Panc1 (cell line): ENCODE results near the gene UFD1. TPM values are rescaled to one million over a fixed set of nuclear protein-coding genes. Genes with fewer than 3 reads are reported as not detected.

Experiments used
- ATAC-seq: fragments of 200-7000 bp; cut with Tn5 transposase; 2 replicates; pipeline ENCODE4 v1.9.1; 2020; ENCODE audit warnings: mild to moderate bottlenecking, moderate library complexity
- BruUV-seq: library from RNA; stranded (reverse); fragments of 400-500 nt; replicated peaks from 2 replicates; lab custom pipeline; 2021; lab: Mats Ljungman, UMichigan
- CTCF ChIA-PET: fragments of 300-600 bp; sonication (Branson Sonifier 250); formaldehyde crosslinking; loops from one replicate; lab custom pipeline; 2022; ENCODE audit warnings: antibody characterized with exemption; lab: Charles Lee
- POLR2A ChIA-PET: fragments of 300-600 bp; sonication (Branson Sonifier 250); formaldehyde crosslinking; loops from one replicate; lab custom pipeline; 2022; ENCODE audit warnings: antibody characterized with exemption; lab: Charles Lee
- DNase-seq: peaks from one replicate; pipeline ENCODE4 v3.0.0-alpha.2; 2010; ENCODE audit warnings: low read depth, low spot score
- H3K27ac ChIP-seq: 2 replicates; pipeline ENCODE4 v1.5.1; 2011; ENCODE audit warnings: mild to moderate bottlenecking, low read length, inconsistent platforms
- H3K27me3 ChIP-seq: fragments of 200-500 bp; sonication (Bioruptor generic); 2 replicates; pipeline ENCODE4 v1.6.0; 2014; ENCODE audit warnings: low read length, inconsistent platforms; ENCODE audit not compliant: control insufficient read depth, insufficient read depth
- H3K36me3 ChIP-seq: fragments of 200-500 bp; sonication (Bioruptor generic); 2 replicates; pipeline ENCODE4 v1.5.1; 2014; ENCODE audit warnings: inconsistent platforms, mild to moderate bottlenecking, low read length, moderate library complexity; ENCODE audit not compliant: control insufficient read depth, insufficient read depth
- H3K4me1 ChIP-seq: 2 replicates; pipeline ENCODE4 v1.5.1; 2011; ENCODE audit warnings: inconsistent platforms, mild to moderate bottlenecking, low read length, moderate library complexity; ENCODE audit not compliant: control insufficient read depth, insufficient read depth
- H3K4me3 ChIP-seq, 2 experiments: 2 replicates each; pipeline ENCODE4 v1.5.1; 2011 to 2012; ENCODE audit warnings: low read depth in 2 of 2, low read length in 2 of 2, mild to moderate bottlenecking in 2 of 2, inconsistent platforms in 1 of 2, moderate library complexity in 1 of 2
- H3K9me3 ChIP-seq: fragments of 200-500 bp; sonication (Bioruptor generic); 2 replicates; pipeline ENCODE4 v1.5.1; 2014; ENCODE audit warnings: low read depth, mild to moderate bottlenecking, inconsistent platforms, low read length, moderate library complexity; ENCODE audit not compliant: control insufficient read depth, insufficient read depth
- POLR2AphosphoS5 ChIP-seq: IDR thresholded peaks from 2 replicates; pipeline ENCODE4 v1.6.1; 2012; ENCODE audit warnings: mild to moderate bottlenecking, low read depth, low read length, moderate library complexity
- SIN3A ChIP-seq: IDR thresholded peaks from 2 replicates; pipeline ENCODE4 v1.6.1; 2012; ENCODE audit warnings: low read depth, mild to moderate bottlenecking, low read length, moderate library complexity, borderline replicate concordance; ENCODE audit not compliant: insufficient read depth
- TCF7L2 ChIP-seq: IDR thresholded peaks from 2 replicates; pipeline ENCODE4 v1.6.1; 2011; ENCODE audit warnings: mild to moderate bottlenecking, low read depth, low read length, inconsistent platforms
- in situ Hi-C: cut with HindIII; loops from 2 replicates; pipeline ENCODE4 v1.10.0; 2016; ENCODE audit warnings: low sequenced_read_pairs, low pct_unique_long_range_greater_than_20kb
- intact Hi-C: fragments of 100-400 bp; cut with micrococcal nuclease; formaldehyde crosslinking; loops from one replicate; pipeline ENCODE4 v1.10.0; 2022; ENCODE audit not compliant: unreplicated experiment
- total RNA-seq: library from RNA; stranded (reverse); gene quantifications from one replicate; pipeline ENCODE4 v1.2.1, GENCODE V29; 2021; ENCODE audit not compliant: unreplicated experiment
- TF ChIP-seq, protein P1 (sequence below), 2 experiments: IDR thresholded peaks; 2 replicates each; pipeline ENCODE4 v1.6.1; 2011 to 2012; ENCODE audit warnings: low read depth in 2 of 2, control low read depth in 1 of 2, low read length in 1 of 2, mild to moderate bottlenecking in 1 of 2, moderate library complexity in 1 of 2; ENCODE audit not compliant: insufficient read depth in 1 of 2
- TF ChIP-seq, protein P2 (sequence below): fragments of 450-650 bp; IDR thresholded peaks from 2 replicates; pipeline ENCODE4 v1.5.1; 2017; ENCODE audit warnings: mild to moderate bottlenecking

The UFD1 gene
- total RNA-seq, 1 experiment from 2014 or later = 82.8 TPM

DNA sequence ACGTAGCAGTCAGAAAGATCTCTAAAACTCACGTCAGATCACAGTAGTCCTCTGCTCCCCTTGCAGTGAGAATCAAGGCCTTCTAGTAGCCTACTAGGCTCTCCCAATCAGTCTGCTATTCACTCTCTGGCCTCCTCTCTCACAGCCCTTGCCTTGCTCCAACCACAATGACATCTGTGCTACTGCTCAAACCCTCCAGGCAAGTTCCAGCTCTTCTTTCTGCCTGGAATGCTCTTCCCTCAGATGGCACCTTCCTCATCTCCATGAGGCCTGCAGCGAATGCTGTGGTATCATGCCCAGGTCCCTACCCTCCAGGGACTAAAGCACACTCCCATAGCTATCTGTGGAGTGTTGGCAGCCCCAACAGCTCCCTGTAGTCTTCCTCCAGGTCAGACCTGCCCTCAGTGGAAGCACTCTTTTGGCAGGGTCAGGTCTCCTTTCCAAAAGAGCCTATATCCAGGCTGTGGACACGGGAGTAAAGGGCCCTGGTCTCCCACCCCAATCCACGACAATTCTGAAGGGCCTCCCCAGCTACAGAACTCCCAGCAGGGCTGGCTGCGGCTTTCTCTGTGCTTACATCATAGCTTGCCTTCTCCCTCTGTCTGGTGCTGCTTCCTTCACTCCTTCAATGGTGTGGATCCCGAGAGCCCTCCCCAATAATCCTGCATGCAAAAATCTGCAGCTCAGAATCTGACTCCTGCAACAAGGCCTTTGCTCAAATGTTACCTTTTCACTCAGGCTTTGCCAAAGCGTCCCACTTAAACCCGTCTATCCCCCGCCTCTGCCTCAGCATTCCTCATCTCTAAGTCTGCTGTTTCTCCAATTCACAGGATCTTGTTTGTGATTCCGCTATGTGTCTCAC is 56.3 kb downstream of the UFD1 start:
- intact Hi-C loops = no loop called here
- CTCF ChIA-PET = no interaction called here
- BruUV-seq = no TSS peak

DNA sequence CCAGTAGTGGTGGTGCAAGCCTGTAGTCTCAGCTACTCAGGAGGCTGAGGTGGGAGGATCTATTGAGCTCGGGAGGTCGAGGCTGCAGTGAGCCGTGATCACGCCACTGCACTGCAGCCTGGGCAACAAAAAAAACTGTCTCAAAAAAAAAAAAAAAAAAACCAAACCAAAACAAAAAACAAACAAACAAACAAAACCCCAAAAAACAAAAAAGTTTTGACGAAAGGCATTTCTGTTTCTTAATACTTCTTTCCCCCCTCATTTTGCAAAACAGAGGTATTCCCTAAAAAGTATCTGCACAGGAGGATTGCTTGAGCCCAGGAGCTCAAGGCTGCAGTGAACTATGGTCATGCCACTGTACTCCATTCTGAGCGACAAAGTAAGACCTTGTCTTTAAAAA is 58.7 kb downstream of the UFD1 start:
- BruUV-seq = no TSS peak
- TF ChIP-seq TCF7L2 = no peak
- TF ChIP-seq, protein P1, sequence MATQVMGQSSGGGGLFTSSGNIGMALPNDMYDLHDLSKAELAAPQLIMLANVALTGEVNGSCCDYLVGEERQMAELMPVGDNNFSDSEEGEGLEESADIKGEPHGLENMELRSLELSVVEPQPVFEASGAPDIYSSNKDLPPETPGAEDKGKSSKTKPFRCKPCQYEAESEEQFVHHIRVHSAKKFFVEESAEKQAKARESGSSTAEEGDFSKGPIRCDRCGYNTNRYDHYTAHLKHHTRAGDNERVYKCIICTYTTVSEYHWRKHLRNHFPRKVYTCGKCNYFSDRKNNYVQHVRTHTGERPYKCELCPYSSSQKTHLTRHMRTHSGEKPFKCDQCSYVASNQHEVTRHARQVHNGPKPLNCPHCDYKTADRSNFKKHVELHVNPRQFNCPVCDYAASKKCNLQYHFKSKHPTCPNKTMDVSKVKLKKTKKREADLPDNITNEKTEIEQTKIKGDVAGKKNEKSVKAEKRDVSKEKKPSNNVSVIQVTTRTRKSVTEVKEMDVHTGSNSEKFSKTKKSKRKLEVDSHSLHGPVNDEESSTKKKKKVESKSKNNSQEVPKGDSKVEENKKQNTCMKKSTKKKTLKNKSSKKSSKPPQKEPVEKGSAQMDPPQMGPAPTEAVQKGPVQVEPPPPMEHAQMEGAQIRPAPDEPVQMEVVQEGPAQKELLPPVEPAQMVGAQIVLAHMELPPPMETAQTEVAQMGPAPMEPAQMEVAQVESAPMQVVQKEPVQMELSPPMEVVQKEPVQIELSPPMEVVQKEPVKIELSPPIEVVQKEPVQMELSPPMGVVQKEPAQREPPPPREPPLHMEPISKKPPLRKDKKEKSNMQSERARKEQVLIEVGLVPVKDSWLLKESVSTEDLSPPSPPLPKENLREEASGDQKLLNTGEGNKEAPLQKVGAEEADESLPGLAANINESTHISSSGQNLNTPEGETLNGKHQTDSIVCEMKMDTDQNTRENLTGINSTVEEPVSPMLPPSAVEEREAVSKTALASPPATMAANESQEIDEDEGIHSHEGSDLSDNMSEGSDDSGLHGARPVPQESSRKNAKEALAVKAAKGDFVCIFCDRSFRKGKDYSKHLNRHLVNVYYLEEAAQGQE (IDR thresholded peaks at IDR 0.05; ENCODE audit: insufficient read depth in 1 of 2, low read depth in 2 of 2, low read length in 1 of 2) = no peak
- TF ChIP-seq SIN3A = no peak
- no peak for TF ChIP-seq POLR2AphosphoS5
- TF ChIP-seq, protein P2, sequence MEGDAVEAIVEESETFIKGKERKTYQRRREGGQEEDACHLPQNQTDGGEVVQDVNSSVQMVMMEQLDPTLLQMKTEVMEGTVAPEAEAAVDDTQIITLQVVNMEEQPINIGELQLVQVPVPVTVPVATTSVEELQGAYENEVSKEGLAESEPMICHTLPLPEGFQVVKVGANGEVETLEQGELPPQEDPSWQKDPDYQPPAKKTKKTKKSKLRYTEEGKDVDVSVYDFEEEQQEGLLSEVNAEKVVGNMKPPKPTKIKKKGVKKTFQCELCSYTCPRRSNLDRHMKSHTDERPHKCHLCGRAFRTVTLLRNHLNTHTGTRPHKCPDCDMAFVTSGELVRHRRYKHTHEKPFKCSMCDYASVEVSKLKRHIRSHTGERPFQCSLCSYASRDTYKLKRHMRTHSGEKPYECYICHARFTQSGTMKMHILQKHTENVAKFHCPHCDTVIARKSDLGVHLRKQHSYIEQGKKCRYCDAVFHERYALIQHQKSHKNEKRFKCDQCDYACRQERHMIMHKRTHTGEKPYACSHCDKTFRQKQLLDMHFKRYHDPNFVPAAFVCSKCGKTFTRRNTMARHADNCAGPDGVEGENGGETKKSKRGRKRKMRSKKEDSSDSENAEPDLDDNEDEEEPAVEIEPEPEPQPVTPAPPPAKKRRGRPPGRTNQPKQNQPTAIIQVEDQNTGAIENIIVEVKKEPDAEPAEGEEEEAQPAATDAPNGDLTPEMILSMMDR = no peak
- intact Hi-C loops = no loop called here
- Histone ChIP-seq H3K4me1 (no peaks in the 10 kb centered on the region; the same call in 1 of the 2 replicates), H3K4me3 (no peak overlapping the region), H3K27ac (no peak overlapping the region), H3K36me3 (no peaks in the 10 kb centered on the region), H3K27me3 (no peaks in the 10 kb centered on the region), H3K9me3 (no peaks in the 10 kb centered on the region)
- ATAC-seq (no peak), DNase-seq (no peak)
- in situ Hi-C loops = no loop called here
- ChIA-PET POLR2A (no interaction called here), CTCF (no interaction called here)

More for the DNA sequence above, 56.3 kb downstream of the UFD1 start:
- no peak for ATAC-seq
- DNase-seq = no peak
- Histone ChIP-seq H3K27ac (no peak overlapping the region), H3K9me3 (no peaks in the 10 kb centered on the region), H3K4me3 (no peak overlapping the region), H3K4me1 (no peaks in the 10 kb centered on the region; the same call in 1 of the 2 replicates), H3K36me3 (no peaks in the 10 kb centered on the region), H3K27me3 (no peaks in the 10 kb centered on the region)
- POLR2A ChIA-PET = interaction anchor here (0.5 kb wide), 1 partner anchor 17 kb away, joined by 5 read pairs; no protein-coding TSS in a partner anchor
- no peak for TF ChIP-seq SIN3A
- no peak for TF ChIP-seq POLR2AphosphoS5
- no peak for TF ChIP-seq TCF7L2
- TF ChIP-seq, protein P2 = no peak
- TF ChIP-seq, protein P1 (IDR thresholded peaks at IDR 0.05; ENCODE audit: insufficient read depth in 1 of 2, low read depth in 2 of 2, low read length in 1 of 2) = no peak
- in situ Hi-C loops = no loop called here
